Measurements from ENCODE around the gene PSAP. TPM values are rescaled to one million over a fixed set of nuclear protein-coding genes. Genes with fewer than 3 reads are reported as not detected.

Gene PSAP
- total RNA-seq, 2 donors from 2014 or later, result 488 to 516 TPM

GRCh38 chr10:71818674-71819260, 32.3 kb downstream of the PSAP start:
- intact Hi-C loops (cut with DNase I), result loop anchor here (10.0 kb wide), 1 partner anchor 434 kb away; no protein-coding TSS in a partner anchor
- no peak for DNase-seq
- ATAC-seq, result no peak
- Histone ChIP-seq H3K27ac (no peak overlapping the region), H3K27me3 (no peaks in the 10 kb centered on the region), H3K9me3 (no peaks in the 10 kb centered on the region), H3K4me1 (no peaks in the 10 kb centered on the region), H3K4me3 (no peak overlapping the region), H3K36me3 (replicated peaks in 1 of 2; ENCODE audit: insufficient read depth in 1 of 2, low read depth in 2 of 2) (peaks cover 21 to 41% of the 10 kb centered on the region in 2 donors)
- WGBS, 2 donors, result 86 to 90% methylated on average over 14 of the region's 14 CpGs
- TF ChIP-seq POLR2A (IDR thresholded peaks at IDR 0.05), result no peak
- TF ChIP-seq CTCF (IDR thresholded peaks at IDR 0.05), result no peak

GRCh38 chr10:71817831-71818655, 33.0 kb downstream of the PSAP start:
- Histone ChIP-seq H3K27me3 (no peaks in the 10 kb centered on the region), H3K36me3 (replicated peaks in 1 of 2; ENCODE audit: insufficient read depth in 1 of 2, low read depth in 2 of 2) (peaks cover 21 to 37% of the 10 kb centered on the region in 2 donors), H3K27ac (no peak overlapping the region), H3K9me3 (no peaks in the 10 kb centered on the region), H3K4me3 (no peak overlapping the region), H3K4me1 (peaks cover 3% of the 10 kb centered on the region)
- peak in 1 of 4 donors; percentile 44 for DNase-seq
- ATAC-seq, result no peak
- WGBS, 2 donors, result 46 to 55% methylated on average over 6 to 9 of the region's 9 CpGs
- intact Hi-C loops (cut with DNase I), result loop anchor here (10.0 kb wide), 1 partner anchor 433 kb away; no protein-coding TSS in a partner anchor
- no peak for TF ChIP-seq CTCF (IDR thresholded peaks at IDR 0.05)
- no peak for TF ChIP-seq POLR2A (IDR thresholded peaks at IDR 0.05)

GRCh38 chr10:71816936-71817618, 34.0 kb downstream of the PSAP start:
- WGBS, 2 donors, result 78 to 83% methylated on average over 7 to 8 of the region's 8 CpGs
- ATAC-seq, result no peak
- Histone ChIP-seq H3K9me3 (no peaks in the 10 kb centered on the region), H3K4me1 (peaks cover 13% of the 10 kb centered on the region), H3K36me3 (replicated peaks in 1 of 2; ENCODE audit: insufficient read depth in 1 of 2, low read depth in 2 of 2) (peaks cover 21 to 35% of the 10 kb centered on the region in 2 donors), H3K4me3 (no peak overlapping the region), H3K27ac (no peak overlapping the region), H3K27me3 (no peaks in the 10 kb centered on the region)
- no peak for DNase-seq
- intact Hi-C loops (cut with DNase I), result loop anchor here (10.0 kb wide), 1 partner anchor 432 kb away; no protein-coding TSS in a partner anchor
- TF ChIP-seq POLR2A (IDR thresholded peaks at IDR 0.05) (no peak), CTCF (IDR thresholded peaks at IDR 0.05) (no peak)

GRCh38 chr10:71816421-71816851, 34.6 kb downstream of the PSAP start:
- peaks cover 15% of the 10 kb centered on the region for H3K4me1 ChIP-seq
- intact Hi-C loops (cut with DNase I), result loop anchor here (10.0 kb wide), 1 partner anchor 432 kb away; no protein-coding TSS in a partner anchor
- no peaks in the 10 kb centered on the region for H3K27me3 ChIP-seq
- ATAC-seq (no peak), DNase-seq (no peak)
- no peaks in the 10 kb centered on the region for H3K9me3 ChIP-seq
- H3K36me3 ChIP-seq (replicated peaks in 1 of 2; ENCODE audit: insufficient read depth in 1 of 2, low read depth in 2 of 2), result peaks cover 21 to 30% of the 10 kb centered on the region in 2 donors
- no peak overlapping the region for H3K27ac ChIP-seq
- H3K4me3 ChIP-seq, result no peak overlapping the region
- no peak for TF ChIP-seq CTCF (IDR thresholded peaks at IDR 0.05)
- TF ChIP-seq POLR2A (IDR thresholded peaks at IDR 0.05), result no peak
- 82 to 91% methylated on average over 4 to 12 of the region's 12 CpGs for WGBS, 2 donors

Measured in body of pancreas (tissue), 4 donors.